Endometrial microvascular endothelial cells (primary cell): ENCODE data around the gene SMC3. TPM values are rescaled to one million over a fixed set of nuclear protein-coding genes. Genes with fewer than 3 reads are reported as not detected.

Experiments
- in situ Hi-C: cut with HindIII; loops from 2 replicates; pipeline ENCODE4 v1.10.0; 2017; ENCODE audit warnings: low sequenced_read_pairs, low pct_unique_long_range_greater_than_20kb; ENCODE audit errors: inconsistent ontology term
- total RNA-seq: library from RNA; depleted of rRNA; stranded (reverse); fragments of >200 nt; gene quantifications from one replicate; pipeline ENCODE4 v1.2.3, GENCODE V29; 2015; ENCODE audit errors: inconsistent ontology term

Gene SMC3
- total RNA-seq, 1 donor from 2014 or later = 21.6 TPM

- in situ Hi-C loops = no loop called here
These were observed 85.1 kb downstream of the SMC3 start for GRCh38 chr10:110652475-110653118.

Other genes starting within 250 kb of the SMC3 start
- 34.1 TPM for gene DUSP5, start 69.8 kb upstream of the SMC3 start, total RNA-seq
- gene RBM20, start 76.6 kb downstream of the SMC3 start, total RNA-seq = 0.19 TPM